GM12873 (cell line): ENCODE results near the gene RGS1.

Experiments
- TF ChIP-seq, protein P1 (sequence below): IDR thresholded peaks from 2 replicates; pipeline ENCODE4 v1.5.1; 2012; ENCODE audit warnings: low read depth, mild to moderate bottlenecking, moderate library complexity, low read length, control low read depth; ENCODE audit not compliant: insufficient read depth; ENCODE audit errors: missing control alignments

Gene RGS1

GRCh38 chr1:192588546-192588945 is 13.0 kb downstream of the RGS1 start:
- TF ChIP-seq, protein P1, sequence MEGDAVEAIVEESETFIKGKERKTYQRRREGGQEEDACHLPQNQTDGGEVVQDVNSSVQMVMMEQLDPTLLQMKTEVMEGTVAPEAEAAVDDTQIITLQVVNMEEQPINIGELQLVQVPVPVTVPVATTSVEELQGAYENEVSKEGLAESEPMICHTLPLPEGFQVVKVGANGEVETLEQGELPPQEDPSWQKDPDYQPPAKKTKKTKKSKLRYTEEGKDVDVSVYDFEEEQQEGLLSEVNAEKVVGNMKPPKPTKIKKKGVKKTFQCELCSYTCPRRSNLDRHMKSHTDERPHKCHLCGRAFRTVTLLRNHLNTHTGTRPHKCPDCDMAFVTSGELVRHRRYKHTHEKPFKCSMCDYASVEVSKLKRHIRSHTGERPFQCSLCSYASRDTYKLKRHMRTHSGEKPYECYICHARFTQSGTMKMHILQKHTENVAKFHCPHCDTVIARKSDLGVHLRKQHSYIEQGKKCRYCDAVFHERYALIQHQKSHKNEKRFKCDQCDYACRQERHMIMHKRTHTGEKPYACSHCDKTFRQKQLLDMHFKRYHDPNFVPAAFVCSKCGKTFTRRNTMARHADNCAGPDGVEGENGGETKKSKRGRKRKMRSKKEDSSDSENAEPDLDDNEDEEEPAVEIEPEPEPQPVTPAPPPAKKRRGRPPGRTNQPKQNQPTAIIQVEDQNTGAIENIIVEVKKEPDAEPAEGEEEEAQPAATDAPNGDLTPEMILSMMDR: no peak

DNA sequence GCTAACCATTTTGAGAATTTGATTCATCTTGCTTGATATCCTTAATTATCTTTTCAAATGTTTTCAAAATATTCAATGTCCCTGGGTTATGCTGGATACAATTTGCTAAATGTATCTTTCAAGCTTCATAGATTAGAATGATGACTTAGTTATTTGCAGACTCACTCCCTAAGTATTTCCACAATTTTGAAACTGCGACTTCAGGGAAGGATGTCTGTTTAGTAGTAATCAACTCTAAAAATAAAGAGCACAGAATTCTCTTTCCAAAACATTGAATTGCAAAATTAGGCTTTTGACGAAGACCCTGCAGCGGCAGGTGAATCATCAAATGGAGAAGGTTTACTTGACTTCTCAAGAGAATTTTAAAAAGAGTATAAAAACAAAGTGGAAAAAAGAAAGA is 14.2 kb downstream of the RGS1 start:
- TF ChIP-seq, protein P1: no peak

GRCh38 chr1:192592517-192592916 is 16.9 kb downstream of the RGS1 start:
- TF ChIP-seq, protein P1: no peak

GRCh38 chr1:192592981-192593708 is 17.6 kb downstream of the RGS1 start:
- TF ChIP-seq, protein P1: no peak

GRCh38 chr1:192595299-192595698 is 19.7 kb downstream of the RGS1 start:
- TF ChIP-seq, protein P1: no peak

DNA sequence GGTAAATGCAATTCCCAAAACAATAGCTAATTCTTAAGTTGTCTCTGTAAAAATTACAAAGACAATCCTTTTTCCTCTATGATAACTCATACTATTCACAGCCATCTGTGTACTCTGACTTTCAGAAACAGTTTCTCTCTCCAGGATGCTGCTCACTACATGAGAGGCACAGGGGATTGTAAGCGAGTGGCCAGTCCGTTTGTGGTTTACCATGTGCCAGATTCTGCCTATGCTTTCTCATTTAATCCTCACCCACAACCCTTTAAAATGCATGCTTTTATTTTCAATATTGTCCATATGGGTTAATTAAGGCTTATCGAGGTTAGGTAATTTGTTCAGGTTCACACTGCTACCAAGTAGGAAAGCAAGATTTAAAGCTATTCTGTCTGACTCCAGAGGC is 23.0 kb downstream of the RGS1 start:
- TF ChIP-seq, protein P1: no peak

- TF ChIP-seq, protein P1: no peak
Measured at GRCh38 chr1:192600275-192600674, 24.7 kb downstream of the RGS1 start.
